GM18519 (cell line): Measurements from ENCODE around the gene ZBTB20.

Experiments
- ATAC-seq: cut with Tn5 transposase; IDR thresholded peaks from one replicate; pipeline ENCODE4 v1.9.1; 2021; ENCODE audit warnings: mild to moderate bottlenecking, moderate library complexity; ENCODE audit not compliant: unreplicated experiment, low FRiP score

The ZBTB20 gene

GRCh38 chr3:114941626-114942309, 205.3 kb downstream of the ZBTB20 start:
- ATAC-seq, result no peak

- no peak for ATAC-seq
Observed at GRCh38 chr3:114939920-114940319, 207.2 kb downstream of the ZBTB20 start.

DNA sequence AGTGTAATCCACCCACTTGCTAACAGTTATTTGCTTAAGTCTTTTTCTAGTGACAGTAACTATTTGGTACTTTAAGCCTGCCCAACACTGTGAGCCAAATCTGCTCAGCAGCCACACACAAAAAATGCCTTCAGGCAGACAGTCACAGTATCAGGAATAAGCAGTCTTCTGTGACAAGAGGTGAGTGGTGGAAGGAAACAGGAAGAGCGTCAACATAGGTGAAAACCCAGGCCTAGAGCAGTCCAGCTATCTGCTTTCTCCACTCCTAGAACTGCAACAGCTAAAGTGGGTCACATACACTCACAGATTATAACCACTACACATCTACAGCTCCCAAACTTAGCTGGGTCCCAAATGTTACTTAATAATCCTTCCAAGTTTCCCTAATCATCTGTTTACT, 213.7 kb downstream of the ZBTB20 start:
- no peak for ATAC-seq

DNA sequence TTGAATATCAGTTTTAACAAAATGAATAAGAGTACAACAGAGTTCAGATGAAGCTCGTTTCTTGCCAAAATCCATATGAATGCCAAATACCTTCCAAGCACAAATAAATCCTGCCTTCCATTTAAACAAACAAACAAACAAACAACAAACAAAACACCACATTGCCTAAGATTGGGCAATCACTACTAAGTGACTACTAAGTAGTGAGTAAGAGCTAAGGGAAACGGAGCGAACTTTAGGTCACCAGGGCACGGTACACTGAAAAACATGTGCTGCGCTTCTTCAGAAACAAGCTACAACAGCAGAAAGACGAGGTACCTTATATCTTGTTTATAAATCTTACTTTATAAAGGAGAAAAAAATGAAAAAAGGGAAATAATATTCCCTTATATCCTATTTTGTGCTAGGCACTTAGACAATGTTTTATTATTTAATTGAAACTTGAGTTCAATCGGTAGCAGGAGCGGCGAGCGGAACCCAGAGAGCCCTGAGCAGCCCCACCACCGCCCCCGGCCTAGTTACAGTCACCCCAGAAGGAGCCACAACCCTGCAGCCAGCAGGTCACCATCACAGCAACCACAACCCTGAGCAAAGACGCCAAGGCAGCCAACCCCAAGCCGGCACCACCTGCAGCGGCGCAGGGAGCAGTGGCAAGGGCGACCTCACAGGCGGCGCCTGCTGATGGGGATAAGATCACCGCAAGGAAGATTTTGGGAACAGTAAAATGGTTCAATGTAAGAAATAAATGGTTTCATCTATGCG, 216.9 kb downstream of the ZBTB20 start:
- ATAC-seq, result no peak

- ATAC-seq, result no peak
Observed at GRCh38 chr3:114928989-114929640, 218.0 kb downstream of the ZBTB20 start.

DNA sequence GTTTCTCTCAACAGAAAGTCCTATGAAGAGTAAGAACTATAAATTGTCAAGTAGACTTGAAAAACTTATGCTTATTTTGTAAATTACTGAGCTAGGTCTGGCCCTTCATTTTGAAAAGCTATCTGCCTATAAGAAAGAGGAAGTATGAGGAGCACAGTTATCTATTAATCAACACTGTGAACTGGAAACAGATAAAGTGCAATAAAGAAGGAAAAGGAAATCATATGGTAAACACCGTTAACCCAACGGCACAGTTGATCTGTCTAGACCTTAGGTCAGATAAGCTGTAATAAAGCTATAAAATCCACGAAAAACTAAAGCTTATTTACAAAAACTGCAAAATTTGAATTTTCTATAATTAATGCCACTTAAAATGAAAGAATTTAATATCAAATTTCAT, 242.5 kb downstream of the ZBTB20 start:
- no peak for ATAC-seq

- no peak for ATAC-seq
Observed at GRCh38 chr3:114903213-114903612, 243.9 kb downstream of the ZBTB20 start.

DNA sequence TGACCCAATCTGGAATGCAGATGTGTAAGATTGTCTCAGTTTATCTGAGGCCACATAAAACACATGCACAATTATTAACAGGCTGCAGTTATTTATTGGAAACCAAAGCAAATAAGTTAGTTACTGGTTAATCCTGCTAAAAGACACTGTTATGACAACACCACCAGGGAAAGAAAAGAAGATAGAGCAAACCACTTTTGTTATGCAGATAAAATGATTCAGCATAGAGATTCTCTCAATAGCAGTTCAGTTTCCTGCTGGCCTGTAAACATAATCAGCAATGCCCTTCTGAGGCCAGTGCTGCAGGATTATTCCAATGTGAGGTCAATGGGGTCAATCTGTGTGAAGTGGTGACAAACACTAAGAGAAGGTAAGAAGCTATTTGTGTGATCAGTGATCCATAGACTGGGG, 244.4 kb downstream of the ZBTB20 start:
- no peak for ATAC-seq

GRCh38 chr3:114900908-114901307, 246.2 kb downstream of the ZBTB20 start:
- ATAC-seq, result no peak

- no peak for ATAC-seq
Observed at GRCh38 chr3:114899186-114899931, 247.7 kb downstream of the ZBTB20 start.

- ATAC-seq, result no peak
Observed at GRCh38 chr3:114896978-114897377, 250.1 kb downstream of the ZBTB20 start.

- ATAC-seq, result no peak
Observed at GRCh38 chr3:114893361-114893760, 253.7 kb downstream of the ZBTB20 start.

GRCh38 chr3:114892880-114893279, 254.2 kb downstream of the ZBTB20 start:
- no peak for ATAC-seq

DNA sequence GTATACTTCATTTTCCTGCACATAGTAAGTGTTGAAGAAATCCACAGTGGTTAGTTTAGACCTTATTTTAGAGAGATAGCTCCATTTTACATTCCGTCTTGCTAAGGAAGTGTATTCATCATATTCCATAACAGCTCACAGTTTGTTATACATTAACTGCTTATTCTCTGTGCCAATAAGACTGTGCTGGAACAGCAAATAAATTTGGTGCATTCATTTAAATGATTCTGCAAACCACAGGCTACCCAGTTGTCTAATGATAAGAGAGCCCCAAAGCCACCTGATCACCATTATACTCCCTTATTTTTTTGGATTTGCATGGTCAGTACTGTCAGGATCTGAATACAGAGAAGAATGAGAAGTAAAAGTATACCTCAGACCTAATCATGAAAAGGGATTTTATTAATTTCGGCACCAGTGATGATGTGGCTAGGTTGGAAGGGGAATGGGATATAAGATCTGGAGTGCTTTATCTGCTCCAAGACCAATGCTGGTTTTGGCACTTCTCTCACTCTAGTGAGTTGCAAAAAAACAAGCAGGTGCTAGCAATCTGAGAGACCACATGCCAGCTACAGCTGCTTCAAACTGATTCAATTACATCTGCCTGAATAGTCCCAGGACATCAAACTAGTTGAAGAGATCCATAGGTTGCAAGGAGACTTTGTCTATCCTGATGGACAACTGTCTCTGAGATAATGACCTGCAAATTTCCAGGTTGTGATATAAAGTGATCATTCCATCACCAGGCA, 254.8 kb downstream of the ZBTB20 start:
- ATAC-seq, result no peak

- ATAC-seq, result no peak
Observed at GRCh38 chr3:114887806-114888205, 259.3 kb downstream of the ZBTB20 start.

- ATAC-seq, result no peak
Observed at GRCh38 chr3:114886905-114887304, 260.2 kb downstream of the ZBTB20 start.

DNA sequence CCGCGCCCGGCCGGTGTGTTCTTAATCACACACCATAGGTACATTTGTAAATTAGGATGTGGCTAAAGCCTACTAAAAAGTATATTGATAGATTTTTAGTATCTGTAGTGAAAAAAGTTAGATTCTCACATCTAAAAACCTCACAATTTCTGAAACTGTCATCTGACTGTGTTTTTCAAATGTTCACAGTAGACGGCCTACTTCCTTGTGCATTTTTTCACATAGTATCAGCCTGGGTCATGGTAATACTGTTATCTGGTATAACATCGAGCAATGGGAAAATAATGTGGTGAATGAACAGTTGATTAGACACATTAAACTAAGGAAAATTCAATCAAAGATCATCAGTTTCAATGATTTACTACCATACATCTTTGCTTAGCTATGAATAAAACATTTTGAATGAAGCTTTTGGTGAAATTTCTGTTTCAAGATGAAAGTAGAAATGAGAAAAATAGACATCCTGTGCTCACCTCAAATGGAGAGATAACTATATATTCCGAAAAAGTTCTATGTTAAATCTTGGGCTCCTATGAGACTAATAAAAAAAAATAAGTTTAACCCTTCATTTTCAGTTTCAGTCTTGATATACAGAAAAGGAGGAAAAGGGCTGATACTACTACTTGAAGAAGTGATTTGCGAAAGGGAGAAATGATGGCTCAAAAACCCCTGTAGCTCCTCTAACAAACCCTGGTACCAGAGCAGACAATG, 262.7 kb downstream of the ZBTB20 start:
- no peak for ATAC-seq

- ATAC-seq, result no peak
Observed at GRCh38 chr3:114880078-114880477, 267.0 kb downstream of the ZBTB20 start.
